ENCODE measurements around the gene PEDS1. TPM values are rescaled to one million over a fixed set of nuclear protein-coding genes. Genes with fewer than 3 reads are reported as not detected.
A peak's percentile ranks its signal among the peaks of the same experiment; 100 is the strongest.
"Not testable (repeated sequence)": the region's sequence is repeated elsewhere in the genome, so short reads cannot be mapped to it uniquely, and the experiment has no call there.

Gene PEDS1
- total RNA-seq, 1 experiment from 2014 or later = 40.0 TPM

DNA sequence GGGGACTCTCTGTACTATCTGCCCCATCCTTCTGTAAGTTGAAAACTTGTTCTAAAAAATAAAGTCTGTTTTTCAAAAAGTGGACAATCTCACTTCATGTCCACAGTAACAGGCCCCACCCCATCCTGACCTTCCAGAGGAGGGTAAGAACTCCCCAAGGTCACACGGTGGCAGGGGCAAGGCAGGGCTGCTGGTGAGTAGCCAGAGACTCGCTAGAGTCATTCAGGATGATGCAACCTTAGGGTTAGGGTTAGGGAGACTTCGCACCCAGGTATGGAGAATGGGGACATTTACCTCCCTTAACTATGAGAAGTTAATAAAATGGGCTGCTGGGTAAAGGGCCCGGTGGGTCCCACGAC, 15.4 kb downstream of the PEDS1 start:
- DNase-seq (ENCODE audit: extremely low read depth, low read depth) = no peak

DNA sequence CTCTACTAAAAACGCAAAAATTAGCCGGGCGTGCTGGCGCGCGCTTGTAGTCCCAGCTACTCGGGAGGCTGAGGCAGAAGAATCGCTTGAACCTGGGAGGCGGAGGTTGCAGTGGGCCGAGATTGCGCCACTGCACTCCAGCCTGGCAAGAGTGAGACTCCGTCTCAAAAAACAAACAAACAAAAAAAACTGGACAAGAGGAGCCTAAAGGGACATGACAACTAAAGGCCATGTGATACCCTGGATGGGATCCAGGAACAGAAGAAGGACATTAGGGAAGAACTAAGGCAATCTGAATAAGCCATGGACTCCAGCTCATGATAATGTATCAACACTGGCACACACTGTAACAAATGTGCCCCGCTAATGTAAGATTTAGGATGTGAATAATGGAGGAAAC, 15.8 kb downstream of the PEDS1 start:
- DNase-seq (ENCODE audit: extremely low read depth, low read depth) = not testable (repeated sequence)

DNA sequence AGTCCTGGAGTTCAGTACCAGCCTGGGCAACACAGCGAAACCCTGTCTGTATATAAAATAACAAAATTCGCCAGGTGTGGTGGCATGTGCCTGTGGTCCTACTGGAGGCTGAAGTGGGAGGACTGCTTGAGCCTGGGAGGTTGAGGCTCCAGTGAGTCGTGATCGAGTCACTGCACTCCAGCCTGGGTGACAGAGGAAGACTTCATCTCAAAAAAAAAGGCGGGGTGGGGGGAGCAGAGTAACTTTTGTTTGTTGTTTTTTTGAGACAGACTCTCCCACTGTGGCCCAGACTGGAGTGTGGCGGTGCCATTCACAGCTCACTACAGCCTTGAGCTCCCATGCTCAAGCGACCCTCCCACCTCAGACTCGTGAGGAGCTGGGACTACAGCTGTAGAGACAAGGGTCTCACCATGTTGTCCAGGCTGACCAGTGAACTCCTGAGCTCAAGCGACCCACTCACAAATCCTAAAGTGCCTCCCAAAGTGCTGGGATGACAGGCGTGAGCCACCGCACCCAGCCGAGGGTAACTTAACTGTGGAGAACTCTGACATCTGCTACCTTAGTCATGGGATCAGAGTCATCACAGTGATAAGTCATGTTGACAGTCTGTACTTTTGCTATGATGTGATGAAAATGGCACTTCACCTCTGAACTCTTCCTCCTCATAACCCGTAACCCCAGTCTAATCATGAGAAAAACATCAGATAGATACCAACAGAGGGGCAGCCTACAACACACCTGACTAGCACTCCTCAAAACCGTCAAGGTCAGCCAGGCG, 16.5 kb downstream of the PEDS1 start:
- no peak for DNase-seq (ENCODE audit: extremely low read depth, low read depth)

DNA sequence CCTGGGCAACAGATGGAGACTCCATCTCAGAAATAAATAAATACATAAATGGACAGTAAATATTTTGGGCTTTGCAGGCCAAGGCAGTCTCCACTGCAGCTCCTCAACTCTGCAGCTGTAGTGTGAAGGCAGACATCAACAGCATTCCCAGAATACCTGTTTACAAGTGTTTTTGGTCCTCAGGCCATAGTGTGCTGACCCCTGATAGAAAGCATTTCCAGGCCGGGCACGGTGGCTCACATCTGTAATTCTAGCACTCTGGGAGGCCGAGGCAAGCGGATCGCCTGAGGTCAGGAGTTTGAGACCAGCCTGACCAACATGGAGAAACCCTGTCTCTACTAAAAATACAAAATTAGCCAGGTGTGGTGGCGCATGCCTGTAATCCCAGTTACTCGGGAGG, 18.4 kb downstream of the PEDS1 start:
- DNase-seq (ENCODE audit: extremely low read depth, low read depth) = not testable (repeated sequence)

DNA sequence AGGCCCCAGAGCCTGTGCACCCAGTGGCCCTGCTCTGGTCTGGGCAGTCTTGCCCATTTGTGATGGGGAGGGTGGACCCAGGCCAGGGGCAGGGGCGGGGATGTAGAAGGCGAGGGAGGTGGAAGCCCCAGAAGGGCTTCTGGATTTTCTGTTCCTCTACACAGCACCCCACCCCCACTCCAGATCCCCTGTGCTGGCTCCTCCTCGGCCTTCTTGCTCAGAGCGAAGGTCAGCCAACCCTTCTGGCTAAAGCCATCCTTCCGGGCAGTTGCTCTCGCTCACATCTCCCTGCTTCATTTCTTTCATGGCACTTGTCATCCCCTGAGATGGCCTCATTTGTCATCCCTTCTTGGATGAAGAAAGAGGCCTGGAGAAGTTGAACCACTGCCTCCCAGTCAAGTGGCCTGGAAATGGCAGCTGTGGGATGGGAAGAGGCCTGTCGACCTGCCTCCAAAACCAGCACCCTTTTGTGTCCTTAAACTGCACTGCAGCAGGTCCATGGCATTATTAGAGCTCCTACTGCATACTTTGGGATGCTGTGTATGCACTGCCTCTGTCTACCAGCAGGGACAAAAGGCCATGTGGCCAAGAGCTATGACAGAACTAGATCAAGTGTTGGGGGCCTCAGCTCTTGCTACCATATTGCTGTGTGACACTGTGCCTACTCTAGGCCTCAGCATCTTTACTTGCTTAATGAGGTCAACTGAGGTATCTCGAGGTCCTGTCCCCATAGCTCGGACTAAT, 19.9 kb downstream of the PEDS1 start:
- no peak for DNase-seq (ENCODE audit: extremely low read depth, low read depth)

DNA sequence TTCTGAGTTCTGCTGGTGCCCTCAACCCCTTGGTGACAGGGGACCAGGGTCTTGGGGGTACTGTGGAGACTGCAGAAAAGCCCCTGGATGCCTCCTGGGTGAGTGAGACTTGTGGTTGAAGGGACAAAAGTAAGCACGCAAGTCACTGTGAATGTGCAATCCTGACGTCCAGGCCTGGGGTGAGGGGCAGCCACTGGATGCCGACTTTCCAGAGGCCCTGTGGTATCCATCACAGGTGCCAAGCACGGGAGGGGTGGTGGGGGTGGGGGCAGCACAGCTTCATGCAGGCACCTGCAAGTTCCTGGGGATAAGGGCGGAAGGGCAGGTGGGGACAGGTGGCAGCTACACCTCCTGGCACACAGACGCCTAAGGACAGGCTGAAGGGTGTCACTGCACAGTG, 20.5 kb downstream of the PEDS1 start:
- DNase-seq (ENCODE audit: extremely low read depth, low read depth) = no peak

DNA sequence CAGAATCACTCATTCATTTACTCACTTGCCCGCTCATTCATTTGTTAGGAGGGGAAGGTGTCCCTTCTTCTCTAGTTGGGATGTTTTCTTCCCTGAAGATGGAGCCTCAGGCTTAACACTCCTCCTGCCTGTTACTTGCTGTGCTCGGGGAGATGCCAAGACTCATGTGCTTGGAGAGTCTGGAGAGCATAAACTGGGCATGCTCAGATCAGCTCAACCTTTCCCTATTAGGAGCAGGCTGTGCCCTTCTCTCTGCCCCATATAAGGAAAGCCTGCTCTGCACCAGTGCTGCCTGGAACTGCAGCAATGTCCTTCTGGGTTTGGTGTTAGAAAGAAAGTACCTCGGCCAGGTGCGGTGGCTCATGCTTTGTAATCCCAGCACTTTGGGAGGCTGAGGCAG, 22.5 kb downstream of the PEDS1 start:
- no peak for DNase-seq (ENCODE audit: extremely low read depth, low read depth)

DNA sequence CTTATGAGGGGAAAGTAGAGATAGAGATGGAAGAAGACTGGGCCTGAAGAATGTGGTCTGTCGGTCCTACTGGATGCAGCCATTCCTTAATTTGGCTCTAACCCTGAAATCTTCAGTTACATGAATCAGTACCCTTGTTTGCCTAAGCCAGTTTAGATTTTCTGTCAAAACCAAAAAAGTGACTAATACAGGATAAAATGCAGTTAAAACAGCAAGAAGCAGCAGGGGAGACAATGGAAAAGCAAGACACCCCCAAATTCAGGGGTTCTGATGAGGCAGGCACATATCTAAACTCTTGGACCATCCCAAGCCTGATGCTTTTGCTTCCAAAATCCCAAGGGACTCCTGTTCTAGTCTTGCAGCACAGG, 23.2 kb downstream of the PEDS1 start:
- DNase-seq (ENCODE audit: extremely low read depth, low read depth) = no peak

DNA sequence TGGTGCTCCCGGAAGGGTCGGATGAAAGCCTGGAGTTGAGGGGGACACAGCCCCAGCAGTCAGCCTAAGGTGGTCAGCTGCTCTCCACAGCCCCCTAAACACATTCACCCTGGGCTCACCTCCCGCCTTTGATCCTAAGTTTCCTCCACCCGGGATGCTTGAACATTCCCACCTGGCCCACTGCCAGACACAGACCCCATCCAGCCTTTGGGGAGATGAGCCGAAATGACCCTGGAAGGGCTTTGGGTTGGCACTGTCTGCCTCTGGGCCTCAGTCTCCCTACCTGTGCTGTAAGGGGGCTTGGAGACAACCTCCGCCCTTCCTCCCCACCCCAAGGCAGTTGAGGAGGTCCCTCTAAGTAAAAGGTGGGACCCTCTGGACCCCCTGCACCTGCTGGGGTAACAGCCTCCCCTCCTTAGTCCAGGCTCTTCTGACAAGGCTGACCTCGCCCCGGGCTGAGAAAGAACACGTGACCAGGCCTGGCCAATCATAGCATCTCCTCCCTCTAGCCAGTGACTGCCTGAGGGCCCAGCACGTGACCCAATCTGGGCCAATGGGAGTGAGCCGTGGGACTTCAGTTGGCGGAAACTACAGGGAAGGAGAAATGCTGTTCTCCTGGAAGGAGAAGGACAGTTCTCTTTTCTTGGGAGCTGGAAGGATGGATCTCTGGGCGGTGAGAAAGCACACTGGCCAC, 23.7 kb downstream of the PEDS1 start:
- DNase-seq (ENCODE audit: extremely low read depth, low read depth) = no peak

DNA sequence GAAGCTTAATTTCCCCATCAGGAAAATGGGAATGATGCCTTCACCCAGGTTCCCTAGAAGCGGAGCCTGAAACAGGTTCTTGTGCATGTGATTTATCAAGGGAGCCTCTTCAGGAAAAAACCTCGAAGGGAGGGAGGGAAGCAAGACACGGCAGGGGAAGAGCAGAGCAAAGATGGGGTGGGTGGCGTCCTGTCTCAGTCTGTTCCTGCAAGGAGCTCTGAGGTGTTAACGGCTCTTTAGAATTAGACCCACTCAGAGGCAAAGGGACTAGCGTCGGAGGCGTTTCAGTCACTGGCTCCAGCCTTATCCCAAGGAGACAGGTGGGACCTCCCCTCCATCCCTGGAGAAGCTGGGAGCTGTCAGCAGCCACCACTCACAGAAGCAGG, 25.0 kb downstream of the PEDS1 start:
- no peak for DNase-seq (ENCODE audit: extremely low read depth, low read depth)

DNA sequence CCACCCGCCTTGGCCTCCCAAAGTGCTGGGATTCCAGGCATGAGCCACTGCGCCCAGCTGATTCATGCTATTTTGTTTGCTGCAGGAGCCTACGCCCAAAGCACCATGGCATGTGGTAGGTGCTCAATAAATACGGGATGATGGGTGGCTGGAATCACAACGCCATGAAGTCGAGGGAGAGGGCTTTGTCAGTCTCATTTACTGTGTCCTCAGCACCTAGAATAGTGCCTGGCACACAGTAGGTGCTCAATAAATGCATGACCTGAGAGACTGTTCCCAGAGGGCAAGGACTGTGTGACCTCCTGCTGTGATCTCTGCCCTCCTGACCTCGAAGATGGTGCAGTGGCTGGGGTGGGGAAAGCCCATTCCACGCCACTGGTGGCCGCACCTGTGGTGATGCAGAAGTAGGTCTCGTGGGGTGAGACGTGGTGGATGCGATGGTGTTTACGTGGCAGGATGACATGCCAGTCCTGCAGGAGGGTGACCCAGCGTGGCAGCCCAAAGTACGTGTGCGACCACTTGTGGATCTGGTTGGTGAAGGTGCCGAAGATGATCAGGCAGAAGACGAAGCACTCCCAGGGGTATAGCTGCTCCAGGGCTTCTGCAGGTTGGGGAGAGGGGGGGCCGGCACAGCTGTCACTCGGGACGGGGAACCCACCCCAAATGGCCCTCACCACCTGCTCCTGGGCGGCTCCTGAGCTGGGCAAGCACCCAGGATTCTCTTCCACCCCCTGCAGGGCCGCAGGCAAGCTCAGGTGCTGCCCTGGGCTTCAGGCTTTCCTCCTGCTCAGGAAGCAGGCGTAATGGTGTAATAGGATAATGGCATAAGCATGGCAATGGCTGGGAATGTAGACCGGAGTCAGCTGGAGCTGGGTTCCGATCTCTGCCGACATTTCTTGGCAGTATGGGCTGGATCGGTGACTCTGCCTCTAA, 25.7 kb downstream of the PEDS1 start:
- no peak for DNase-seq (ENCODE audit: extremely low read depth, low read depth)

DNA sequence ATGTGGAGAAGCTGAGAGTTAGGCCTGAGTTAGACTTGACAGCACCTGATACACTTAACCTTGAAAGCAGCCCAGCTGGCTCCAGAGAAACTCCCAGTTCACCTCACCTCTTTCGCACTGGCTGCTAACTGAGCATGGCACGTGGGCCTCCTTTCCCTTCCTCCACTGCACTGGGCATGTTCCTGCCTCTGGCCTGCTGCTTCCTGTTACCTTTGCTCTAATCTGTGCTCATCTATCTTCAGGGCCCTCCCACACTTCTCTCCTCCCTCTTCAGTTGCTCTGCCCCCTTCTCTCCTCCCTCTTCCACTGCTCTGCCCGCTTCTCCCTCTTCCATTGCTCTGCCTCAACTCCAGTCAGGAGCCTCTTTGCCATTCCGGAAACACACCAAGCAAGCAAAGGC, 26.9 kb downstream of the PEDS1 start:
- no peak for DNase-seq (ENCODE audit: extremely low read depth, low read depth)

DNA sequence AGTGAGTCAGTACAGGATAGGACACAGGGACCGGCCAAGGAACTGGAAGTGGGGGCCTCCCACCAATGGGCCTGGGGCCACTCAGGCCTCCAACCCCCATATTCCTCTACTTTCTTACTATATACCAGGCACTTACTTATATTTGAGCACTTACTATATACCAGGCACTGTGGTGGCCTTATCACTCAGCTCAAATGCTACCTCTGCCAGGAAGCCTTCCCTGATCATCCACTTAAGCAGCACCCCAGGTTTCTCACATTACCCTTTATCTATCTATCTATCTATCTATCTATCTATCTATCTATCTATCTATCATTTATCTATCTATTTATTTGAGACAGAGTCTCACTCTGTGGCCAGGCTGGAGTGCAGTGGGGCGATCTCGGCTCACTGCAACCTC, 28.2 kb downstream of the PEDS1 start:
- DNase-seq (ENCODE audit: extremely low read depth, low read depth) = no peak

DNA sequence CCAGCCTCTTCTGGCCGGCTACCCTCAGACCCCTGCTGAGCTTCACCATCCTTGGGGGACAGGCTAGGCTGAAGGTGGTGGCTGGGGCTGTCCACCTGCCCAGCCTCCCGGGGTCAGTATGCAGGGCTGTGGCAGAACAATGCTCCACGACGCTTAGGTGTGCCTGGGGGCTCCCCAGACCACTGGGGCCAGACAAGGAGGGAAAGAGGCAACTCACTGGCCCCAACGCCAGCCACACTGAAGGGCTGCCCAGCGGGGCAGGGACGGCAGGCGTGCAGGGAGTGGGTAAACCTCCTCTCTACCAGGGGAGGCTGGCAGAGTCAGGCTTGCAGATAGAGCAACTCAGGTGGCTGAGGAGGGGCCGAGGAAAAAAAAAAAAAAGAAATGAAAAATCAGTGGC, 29.0 kb downstream of the PEDS1 start:
- DNase-seq (ENCODE audit: extremely low read depth, low read depth) = no peak

DNA sequence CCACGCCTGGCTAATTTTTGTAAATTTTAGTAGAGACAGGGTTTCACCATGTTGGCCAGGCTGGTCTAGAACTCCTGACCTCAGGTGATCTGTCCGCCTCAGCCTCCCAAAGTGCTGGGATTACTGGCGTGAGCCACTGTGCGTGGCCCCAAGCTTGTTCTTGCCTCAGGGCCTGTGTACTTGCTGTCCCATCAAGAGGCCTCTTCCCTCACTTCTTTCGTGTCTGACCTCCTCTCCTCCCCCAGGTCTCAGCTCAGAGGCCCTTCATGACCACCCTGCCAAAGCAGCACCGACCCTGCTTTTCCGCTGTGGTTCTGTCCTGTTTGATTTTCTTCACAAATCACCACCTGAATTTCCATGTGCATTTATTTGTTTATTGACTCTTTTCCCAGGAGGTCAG, 30.1 kb downstream of the PEDS1 start:
- DNase-seq (ENCODE audit: extremely low read depth, low read depth) = no peak

DNA sequence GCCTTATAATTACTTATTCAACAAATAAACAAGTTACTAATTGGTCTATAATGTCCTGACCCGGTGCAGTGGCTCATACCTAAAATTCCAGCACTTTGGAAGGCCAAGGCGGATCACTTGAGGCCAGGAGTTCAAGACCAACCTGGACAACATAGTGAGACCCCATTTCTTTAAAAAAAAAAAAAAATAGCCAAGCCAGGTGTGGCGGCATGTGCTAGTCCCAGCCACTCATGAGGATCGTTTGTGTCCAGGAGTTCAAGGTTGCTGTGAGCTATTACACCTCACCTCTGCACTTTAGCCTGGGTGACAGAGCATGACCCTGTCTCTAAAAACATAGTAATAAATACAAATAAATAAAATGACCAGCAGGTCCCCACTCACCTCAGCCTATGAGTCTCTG, 30.8 kb downstream of the PEDS1 start:
- no peak for DNase-seq (ENCODE audit: extremely low read depth, low read depth)

DNA sequence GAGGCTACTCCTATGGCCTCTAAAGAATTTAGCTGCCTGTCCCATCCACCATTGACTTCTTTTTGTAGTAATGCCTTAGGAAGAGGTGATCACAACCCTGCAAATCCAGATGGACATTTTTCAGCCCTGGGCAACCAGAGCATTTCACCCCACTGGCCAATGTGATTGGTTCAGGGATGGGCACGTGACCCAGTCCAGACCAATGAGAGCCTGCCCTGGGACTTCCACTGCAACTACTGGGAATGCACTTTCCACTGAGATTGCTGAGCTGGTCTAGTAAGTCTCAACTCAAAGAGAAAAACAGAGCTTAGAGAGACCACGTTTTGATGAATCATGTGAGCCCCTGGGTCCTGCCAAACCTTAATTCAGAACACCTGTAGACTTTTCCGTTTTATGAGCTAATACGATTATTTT, 31.7 kb downstream of the PEDS1 start:
- DNase-seq (ENCODE audit: extremely low read depth, low read depth) = no peak

DNA sequence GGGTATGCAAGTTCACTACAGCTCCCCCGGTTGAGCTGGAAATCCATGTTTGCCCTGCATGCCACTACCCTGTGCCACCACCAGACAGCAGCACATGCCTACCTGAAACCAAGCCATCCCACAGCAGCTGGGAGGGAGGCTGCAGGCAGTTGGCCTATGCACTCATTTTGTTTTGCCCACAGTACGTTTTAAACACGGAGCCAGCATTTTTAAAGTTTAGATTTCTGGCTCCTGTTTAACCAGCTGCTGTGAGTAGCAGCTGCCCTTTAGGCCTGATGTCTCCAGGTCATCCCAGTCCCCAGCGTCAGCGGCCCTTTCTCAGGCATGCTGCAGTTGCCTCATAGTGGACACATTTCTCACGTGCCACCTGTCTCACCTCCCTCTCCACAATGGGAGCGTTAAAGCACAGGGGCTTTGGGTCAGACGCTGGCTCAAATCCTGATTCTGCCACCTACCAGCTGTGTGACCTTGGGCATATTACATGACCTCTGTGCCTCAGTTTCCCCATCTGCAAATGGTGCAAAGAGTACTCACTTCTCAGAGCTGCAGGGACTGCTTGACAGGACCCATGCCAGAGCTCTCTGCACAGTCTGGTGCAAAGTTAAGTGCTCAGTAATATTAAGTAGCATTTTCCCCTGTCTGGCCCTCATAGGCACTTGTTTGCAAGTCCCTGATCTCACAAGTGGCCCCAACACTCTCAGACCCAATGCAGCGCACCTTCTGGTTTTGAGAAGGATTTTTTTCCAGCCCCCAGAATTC, 32.4 kb downstream of the PEDS1 start:
- DNase-seq (ENCODE audit: extremely low read depth, low read depth) = peak; percentile 76

DNA sequence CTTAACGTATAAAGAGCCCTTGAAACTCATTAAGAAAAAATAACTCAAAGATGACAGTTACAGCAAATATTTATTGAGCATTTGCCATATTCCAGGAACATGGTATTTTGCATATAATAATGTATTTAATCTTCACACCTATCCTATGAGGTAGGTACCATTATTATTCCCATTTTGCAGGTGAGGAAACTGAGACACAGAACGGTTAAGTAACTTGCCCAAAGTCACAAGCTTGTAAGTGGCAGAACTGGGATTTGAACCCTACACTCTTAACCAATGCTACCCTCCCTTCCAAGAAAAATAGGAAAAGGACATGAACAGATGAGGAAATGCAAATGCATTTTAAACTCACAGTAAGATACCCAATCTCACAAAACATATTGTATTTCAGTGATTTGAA, 35.3 kb downstream of the PEDS1 start:
- DNase-seq (ENCODE audit: extremely low read depth, low read depth) = no peak

DNA sequence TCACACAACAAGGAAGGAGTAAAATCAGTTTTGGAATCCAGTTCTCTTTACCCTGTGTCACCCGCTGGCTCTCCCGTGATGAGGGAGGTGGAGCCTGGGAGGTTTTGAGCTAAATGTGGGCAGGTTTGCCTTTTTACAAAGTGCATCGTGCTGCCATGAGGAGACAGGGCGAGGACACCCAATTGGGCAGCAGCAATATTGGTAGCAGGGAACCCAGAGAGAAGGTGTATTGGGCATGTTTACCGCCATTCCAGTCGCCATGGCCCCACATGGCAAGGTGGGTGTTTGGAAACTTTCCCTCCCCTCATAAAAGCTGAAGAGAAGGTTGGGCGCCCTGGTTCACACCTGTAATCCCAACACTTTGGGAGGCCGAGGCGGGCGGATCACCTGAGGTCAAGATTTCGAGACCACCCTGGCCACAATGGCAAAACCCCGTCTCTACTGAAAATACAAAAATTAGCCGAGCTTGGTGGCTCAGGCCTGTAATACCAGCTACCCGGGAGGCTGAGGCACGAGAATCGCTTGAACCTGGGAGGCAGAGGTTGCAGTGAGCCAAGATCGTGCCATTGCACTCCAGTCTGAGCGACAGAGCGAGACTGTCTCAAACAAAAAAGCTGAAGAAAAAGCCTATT, 37.0 kb downstream of the PEDS1 start:
- no peak for DNase-seq (ENCODE audit: extremely low read depth, low read depth)
